GM12875 (cell line): Measurements from ENCODE around the gene MEIS1.

Experiments
- H3K4me3 ChIP-seq: one replicate; pipeline ENCODE4 v1.5.1; 2011; ENCODE audit warnings: low read depth, low read length, control low read depth
- CTCF ChIP-seq: IDR thresholded peaks from 2 replicates; pipeline ENCODE4 v1.5.1; 2011; ENCODE audit warnings: low read depth, mild to moderate bottlenecking, control low read depth, inconsistent platforms, low read length, moderate library complexity, borderline replicate concordance; ENCODE audit not compliant: insufficient read depth

MEIS1 gene

DNA sequence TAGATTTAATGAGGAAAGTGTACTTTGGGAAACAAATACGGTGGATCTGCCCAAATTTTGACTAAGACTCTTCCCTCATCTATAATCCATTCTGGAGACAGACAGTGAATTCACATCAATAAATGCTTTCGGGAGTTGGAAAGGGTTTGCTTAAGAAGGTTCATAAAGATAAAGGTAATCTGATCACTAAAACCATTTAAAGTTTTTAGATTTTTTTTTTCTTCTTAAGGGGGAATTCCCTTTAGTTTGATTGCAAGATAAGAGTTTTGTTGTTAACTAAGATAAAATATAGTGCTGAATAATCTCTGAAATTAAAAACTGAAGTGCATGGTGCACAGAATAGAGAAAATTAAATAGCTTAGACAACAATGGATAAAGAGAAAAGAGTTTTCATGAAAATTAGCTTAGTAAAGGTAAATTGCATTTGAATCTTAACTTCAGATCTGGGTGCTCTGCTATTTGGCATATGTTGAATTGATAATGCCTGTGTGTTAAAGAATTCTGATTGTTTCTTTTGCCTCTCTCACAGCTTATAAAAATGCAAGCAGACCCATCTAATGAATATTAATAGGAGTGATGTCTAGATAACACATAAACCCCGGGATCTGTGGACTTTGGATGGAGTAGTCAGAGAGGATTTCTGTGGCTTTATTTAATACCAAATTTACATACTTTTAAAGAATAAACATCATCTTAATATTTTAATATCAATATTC, 100.8 kb downstream of the MEIS1 start:
- no peak for TF ChIP-seq CTCF
- H3K4me3 ChIP-seq, result no peak overlapping the region

- H3K4me3 ChIP-seq, result no peak overlapping the region
- TF ChIP-seq CTCF, result no peak
These were observed 101.4 kb downstream of the MEIS1 start for GRCh38 chr2:66536290-66536673.

- no peak for TF ChIP-seq CTCF
- H3K4me3 ChIP-seq, result no peak overlapping the region
These were observed 102.1 kb downstream of the MEIS1 start for GRCh38 chr2:66536997-66537396.

DNA sequence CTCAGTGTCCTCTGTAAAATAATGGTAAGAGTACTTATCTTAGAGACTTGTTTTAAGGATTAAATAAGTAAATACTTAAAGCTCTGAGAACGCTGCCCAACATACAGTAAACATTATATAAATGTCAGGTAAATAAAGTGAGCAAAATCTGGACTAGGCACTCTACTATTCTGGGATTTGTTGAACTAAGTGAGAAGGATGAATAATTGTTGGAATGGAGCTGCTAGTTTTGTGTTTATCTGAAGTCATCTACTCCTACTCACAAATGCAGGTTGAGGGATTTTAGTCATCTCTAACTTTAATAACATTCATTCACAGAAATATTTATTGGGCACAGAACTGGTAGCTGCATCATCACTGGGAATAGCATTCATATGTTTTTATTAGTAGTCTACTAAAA, 103.4 kb downstream of the MEIS1 start:
- TF ChIP-seq CTCF, result no peak
- no peak overlapping the region for H3K4me3 ChIP-seq

GRCh38 chr2:66539452-66539851, 104.5 kb downstream of the MEIS1 start:
- no peak for TF ChIP-seq CTCF
- no peak overlapping the region for H3K4me3 ChIP-seq

DNA sequence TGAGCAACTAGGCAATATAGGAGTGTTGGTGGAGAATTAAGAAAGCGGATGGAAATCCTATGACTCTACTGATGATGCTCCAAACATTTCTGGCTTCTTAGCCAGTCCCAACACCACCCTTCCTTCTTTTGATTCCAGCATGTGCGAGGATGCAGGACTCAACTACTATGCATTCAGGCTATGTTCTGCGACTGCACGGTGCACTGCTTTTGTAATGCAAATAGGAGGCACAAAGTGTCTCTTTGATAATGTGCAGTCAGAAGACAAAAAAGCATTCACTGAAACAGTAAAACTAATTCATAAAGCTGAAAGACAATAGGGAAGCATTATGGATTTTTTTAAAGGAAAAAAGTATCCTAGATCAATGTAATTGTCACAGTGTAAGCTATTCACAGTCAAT, 106.7 kb downstream of the MEIS1 start:
- no peak for TF ChIP-seq CTCF
- H3K4me3 ChIP-seq, result no peak overlapping the region

- no peak for TF ChIP-seq CTCF
- no peak overlapping the region for H3K4me3 ChIP-seq
These were observed 108.4 kb downstream of the MEIS1 start for GRCh38 chr2:66543257-66543767.
